Mucosa of gallbladder (tissue), 1 donor: ENCODE results near the gene SKAP1. TPM values are rescaled to one million over a fixed set of nuclear protein-coding genes. Genes with fewer than 3 reads are reported as not detected.
A peak's percentile ranks its signal among the peaks of the same experiment; 100 is the strongest.

Experiments
- DNase-seq: peaks from one replicate; pipeline ENCODE4 v3.0.0-alpha.2; 2020; ENCODE audit warnings: low spot score
- total RNA-seq: library from RNA; stranded (reverse); gene quantifications from one replicate; pipeline ENCODE4 v1.2.1, GENCODE V29; 2021
- donor health status: DM: no; HTN: no; CAD: no.

The SKAP1 gene
- 5.4 TPM for total RNA-seq

GRCh38 chr17:48429638-48430586 is at the start of gene SKAP1:
Gene SKAP1, minus strand, starts transcription at chr17:48430214.
- DNase-seq: no peak

- no peak for DNase-seq
Observed at GRCh38 chr17:48479014-48479402, 49.0 kb upstream of the SKAP1 start.

DNA sequence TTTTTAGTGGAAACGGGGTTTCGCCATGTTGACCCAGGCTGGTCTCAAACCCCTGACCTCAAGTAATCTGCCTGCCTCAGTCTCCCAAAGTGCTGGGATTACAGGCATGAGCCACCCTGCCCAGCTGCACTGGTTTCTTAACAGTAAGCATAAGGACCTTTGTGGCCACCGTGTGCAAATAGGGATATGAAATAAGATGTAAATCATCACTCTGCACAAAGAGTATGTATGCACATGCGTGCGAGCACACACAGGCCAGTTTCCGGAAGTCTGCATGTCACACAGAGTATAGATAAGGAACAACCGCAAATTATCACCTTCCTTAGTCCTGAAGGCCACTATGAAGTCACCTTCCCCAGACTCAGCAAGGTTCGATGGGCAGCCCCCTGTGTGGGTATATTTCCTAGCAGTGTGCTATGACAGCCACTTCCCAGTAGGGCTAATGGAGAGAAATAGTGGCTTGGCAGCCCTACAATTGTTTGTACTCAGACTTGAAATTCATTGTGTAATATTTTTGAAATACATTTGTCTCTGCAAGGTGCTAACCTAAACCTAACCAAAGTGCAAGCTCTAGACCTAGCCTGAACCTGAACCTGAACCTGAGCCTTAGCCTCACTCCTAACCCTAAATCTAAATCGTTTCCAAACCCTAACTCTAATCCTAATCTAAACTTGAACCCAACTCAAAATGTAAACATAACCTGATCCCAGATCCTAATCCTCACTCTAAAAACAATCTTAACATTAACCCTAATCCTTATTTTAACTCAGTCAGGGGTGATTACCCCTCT is 48.4 kb upstream of the SKAP1 start:
- DNase-seq: no peak

DNA sequence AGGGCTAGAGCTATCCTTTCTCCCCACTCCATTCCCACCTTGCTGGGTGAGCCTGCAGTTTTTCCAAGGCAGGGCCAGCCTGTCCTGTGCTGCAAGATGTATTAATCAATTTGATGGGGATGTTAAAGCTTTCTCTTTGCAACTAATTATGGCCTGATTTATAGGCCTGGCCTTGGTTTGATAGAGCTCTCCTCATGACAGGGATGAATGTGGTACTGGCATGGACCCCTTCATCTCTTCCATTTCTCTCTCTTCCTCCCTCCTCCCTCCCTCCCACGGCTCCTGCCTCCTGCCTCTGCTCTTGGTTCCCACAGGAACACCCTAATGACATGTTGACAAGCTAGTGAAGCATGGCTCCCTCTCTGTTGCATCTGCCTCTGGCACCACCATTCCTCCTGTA is 47.2 kb upstream of the SKAP1 start:
- no peak for DNase-seq

- DNase-seq: no peak
Observed at GRCh38 chr17:48472411-48473281, 42.6 kb upstream of the SKAP1 start.

GRCh38 chr17:48471817-48472410 is 41.9 kb upstream of the SKAP1 start:
- no peak for DNase-seq

- DNase-seq: no peak
Observed at GRCh38 chr17:48470388-48471034, 40.5 kb upstream of the SKAP1 start.

DNA sequence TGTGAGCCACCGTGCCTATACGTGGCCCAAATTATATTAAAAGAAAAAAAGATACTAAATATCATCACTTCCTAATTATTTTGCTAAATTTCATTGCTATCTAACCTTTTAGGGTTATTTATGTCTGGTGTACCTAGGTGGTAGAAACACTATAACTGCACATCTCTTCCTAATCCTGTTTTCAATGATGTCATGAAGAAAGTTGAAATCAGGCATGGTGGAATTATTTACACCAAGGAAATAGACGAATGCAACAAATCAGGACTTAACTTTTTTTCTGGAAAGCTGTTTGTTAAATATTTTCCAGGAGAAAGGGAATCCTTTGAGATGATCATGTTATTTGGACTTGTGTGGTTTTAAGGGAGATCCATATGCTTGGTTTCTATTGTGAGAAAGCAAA is 39.2 kb upstream of the SKAP1 start:
- no peak for DNase-seq

DNA sequence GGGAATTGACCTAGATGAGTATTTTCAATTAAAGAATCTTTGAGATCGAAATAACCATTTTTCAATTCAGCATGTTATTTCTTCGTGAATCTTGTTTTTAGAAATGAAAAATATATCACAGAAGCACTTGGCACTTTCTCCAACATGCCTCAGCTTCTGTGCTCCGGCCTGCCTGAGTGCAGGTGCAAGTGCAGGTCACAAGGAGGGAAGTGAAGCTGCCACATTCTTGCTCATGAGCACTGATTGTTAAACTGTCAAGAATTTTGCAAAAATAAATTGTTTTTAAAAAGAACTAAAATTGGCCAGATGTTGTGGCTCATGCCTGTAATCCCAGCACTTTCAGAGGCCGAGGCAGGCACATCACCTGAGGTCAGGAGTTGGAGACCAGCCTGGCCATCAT is 38.3 kb upstream of the SKAP1 start:
- DNase-seq: no peak

DNA sequence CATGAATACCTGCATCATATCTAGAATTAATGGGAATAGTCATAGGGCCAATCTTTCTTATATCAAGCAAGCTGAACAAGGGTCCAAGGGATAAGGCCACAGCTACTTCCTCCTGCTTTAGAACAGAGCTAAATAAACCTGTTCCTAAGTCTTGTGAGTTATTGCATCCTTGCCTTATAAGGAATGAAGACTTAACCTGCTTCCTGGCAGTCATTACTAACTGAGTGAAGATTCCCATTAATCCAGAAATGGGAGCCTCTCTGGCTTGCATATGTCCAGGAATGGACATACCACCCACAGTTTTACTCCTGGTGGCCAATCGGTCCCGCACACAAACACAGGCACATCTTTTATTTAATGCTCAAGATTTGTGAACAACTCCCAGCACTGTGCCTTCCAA is 35.9 kb upstream of the SKAP1 start:
- DNase-seq: no peak

DNA sequence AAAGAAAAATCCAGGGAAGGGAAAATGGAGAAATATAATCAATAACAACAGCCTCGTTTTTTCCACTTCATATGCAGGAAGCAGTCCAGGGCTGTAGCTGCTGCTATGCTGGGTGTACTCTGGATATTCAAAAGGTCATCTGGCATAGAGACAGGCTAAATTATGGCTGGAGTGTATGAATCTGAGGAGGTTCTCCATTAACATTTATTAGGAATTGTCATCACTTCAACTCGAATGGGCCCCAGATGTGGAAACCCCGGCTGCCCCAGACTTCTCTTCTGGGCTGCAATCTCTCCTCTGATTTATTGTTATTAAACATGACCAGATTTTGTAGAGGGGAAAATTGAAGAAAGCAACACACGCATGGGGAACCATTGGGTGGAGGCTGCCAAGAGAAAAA is 33.5 kb upstream of the SKAP1 start:
- no peak for DNase-seq

DNA sequence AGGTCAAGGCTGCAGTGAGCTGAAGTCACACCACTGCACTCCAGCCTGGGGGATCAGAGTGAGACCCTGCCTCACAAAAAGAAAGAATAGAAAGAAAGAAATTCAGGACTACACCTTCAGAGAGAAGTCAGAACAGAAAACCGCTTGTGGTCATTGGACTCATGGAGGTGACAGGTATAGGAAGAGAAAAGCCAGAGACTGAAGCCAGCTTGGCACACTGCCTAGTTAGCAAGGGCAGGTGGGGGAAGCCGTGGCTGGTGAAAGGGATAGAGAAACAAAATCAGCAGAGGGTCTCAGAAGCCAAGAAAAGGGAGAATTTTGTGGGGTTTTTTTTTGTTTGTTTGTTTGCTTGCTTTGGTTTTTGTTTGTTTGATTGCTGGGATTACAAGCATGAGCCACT is 32.9 kb upstream of the SKAP1 start:
- no peak for DNase-seq

- DNase-seq: no peak
Observed at GRCh38 chr17:48460052-48460451, 30.0 kb upstream of the SKAP1 start.

DNA sequence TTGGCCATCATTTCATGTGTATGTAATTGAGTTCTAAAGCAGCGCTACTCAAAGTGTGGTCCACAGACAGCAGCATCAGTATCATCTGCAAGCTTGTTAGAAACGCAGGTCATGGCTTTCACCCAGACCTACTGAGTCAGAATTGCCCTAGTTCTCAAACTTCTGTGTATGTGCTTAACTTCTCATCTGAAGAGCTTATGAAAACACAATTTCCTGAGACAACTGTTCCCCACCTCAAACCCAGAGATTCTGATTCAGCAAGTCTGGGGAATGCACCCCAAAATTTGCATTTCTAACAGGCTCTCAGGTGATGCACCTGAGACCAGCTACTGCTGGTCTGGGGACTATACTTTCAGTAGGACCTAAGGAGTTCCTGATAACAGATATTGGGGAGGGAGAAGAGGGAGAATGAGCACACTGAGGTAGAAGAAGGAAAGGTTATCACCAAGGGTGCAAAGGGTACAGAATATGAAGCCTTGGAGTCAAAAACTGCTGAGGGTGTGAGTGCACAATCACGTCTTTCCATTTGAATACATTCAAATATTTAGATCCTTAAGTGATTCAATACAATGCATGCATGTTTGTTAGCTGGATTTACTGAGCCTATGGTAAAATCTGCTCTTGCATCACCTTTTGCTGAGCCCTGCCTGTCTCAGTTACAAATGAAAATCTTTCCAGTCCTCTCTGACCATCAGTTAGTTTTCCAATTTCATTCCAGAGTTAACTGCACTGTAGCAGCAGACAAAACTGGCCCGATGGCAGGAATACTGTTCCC is 29.2 kb upstream of the SKAP1 start:
- DNase-seq: no peak

DNA sequence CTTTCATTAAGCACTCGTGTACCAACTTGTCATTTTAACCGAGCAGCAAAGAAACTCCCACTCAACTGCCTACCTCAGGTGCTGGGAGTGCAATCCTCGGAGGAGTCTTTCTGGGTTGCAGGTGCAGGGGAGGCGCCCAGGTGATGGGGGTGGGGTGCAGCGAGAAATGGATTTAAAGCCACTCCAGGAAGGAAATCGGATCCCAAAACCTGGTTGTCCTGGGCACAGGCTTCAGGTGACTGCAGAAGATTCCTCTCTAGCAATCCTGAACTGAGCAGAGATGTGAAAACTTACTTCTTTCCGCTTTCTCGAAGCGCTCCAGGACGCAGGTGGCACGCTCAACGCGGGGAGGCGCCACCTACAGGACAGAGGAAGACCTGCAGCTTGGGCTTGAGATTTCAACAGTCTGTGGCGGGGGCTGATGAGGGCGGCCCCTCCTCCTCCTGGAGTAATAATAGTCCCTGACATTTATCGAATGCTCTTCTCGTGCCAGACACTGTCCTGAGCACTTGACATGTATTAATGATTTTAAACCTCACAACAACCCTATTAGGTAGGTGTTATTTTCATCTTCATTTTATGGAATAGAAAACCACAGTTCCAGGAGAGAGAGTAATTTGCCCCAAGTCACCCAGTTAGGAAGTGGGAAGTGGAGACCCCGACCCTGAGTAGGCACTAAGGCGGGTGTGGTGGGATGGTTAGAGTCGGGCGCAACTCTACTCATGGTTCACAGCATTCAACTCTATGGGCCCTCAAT is 27.2 kb upstream of the SKAP1 start:
- DNase-seq: peak; percentile 60

DNA sequence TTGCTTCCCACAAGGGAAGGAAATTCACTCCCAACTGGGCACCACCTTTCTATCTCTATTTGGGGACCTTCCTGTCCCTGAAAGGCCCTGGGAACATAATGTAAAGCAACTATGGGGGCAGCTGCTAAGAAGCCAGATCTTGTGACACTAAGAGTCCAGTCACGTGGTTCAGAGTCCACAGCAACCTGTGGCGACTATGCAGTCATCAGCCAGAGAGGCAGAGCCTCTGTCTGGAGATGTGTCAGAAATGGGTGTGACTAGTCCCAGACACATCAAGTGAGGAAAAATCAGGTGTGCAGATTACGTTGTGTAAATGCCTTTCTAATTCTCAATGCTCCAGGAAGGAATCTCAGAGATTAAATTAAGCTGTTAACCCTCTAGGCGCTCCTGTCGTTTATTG is 26.6 kb upstream of the SKAP1 start:
- DNase-seq: peak; percentile 23

GRCh38 chr17:48455791-48456190 is 25.8 kb upstream of the SKAP1 start:
- no peak for DNase-seq

GRCh38 chr17:48453447-48453846 is 23.4 kb upstream of the SKAP1 start:
- no peak for DNase-seq

GRCh38 chr17:48451489-48451888 is 21.5 kb upstream of the SKAP1 start:
- no peak for DNase-seq
